GOT3 (cell line): ENCODE results near the gene MS4A14.
"Not testable (repeated sequence)": the region's sequence is repeated elsewhere in the genome, so short reads cannot be mapped to it uniquely, and the experiment has no call there.

ENCODE experiments used
- DNase-seq: peaks from one replicate; lab custom pipeline; 2025; ENCODE audit warnings: mixed read lengths; lab: John Stamatoyannopoulos, UW

MS4A14 gene

DNA sequence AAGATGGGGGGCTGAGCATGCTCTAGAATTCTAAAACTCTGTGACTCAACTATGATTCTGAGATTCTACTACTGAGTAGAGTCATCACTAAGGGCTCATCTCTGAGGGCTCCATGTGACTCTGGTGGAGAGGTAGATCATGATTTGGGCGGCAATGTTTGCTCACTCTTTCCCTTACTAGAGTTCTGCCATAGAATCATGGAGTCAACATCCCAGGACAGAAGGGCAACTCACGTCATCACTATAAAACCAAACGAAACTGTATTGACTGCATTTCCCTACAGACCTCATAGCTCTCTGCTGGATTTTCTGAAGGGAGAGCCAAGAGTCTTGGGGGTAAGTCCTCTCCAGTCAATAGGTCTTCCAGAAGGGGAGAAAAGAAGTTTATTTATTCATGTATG lies at the start of gene MS4A14:
TSS of gene MS4A14 (plus strand) at position 78 of the 400 bp plus-strand sequence. CDS start at position 198, 120 bp downstream.
- DNase-seq = no peak

DNA sequence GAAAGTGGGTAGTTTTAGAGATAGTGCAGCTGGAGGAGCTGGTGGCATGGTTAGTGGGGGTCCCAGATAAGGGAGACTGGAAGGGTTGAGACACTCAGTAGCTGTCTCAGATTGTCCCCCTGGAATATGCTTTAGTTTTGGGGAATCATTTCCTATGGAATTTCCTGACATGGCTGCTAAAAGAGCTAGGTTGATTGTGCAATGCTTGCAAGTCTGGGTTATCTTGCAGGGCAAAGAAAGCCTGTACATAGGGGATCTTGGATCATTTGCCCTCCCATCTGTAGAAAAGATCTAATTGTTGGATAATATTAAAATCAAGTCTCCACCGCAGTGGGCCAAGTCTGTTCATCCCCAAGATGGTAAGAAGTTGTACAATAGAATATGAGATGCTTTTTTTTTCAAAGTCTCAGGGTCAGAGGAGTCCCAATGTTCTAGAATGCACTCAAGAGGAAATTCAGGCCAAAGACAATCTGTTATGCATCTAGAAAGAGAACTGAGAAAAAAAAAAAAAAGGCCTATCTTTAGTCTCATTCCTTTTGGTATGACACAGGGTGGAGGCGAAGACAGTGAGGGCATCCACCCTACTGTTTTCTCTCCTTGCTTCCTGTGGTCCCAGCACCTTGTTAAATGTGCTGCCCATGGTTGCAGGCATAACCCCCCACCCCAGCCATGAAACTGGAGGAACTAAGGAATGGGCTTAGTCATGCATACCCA lies 49.0 kb upstream of the MS4A14 start:
- DNase-seq = no peak

DNA sequence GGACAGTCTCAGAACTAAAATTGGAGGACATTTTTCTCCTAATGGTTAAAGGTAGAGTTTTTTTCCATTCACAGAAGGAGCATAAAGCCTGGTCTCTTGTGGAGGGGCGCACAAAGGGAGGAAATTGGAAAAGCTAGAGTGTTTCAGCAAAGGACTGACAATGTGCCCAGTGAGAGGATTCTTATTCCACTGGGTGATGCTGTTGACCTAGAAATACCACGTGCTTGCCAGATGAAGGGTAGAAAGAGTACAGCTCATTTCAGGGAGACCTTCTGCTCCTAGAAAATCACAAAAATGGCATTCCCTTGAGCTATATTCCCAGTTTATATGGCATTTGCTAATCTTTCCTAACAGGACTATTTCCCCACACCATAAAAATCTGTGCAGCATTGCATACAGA lies 48.1 kb upstream of the MS4A14 start:
- DNase-seq = no peak

DNA sequence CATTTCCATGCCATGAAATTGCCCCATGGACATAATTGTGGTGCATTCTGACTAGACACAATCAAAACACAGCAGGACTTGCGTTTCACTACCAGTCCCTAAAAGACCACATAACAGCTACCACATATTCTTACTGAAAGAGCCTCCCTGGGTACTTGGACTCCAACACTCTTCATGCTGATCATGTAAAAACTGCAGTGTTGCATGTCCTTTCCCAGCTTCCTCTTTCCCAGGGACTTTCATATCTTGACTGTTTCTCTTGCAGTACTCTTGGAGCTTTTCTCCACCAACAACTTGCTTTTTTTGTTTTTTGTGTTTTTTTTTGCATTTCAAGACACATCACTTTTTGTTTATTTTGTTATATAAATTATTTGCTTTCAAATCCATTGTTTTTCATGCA lies 46.3 kb upstream of the MS4A14 start:
- DNase-seq = no peak

GRCh38 chr11:60357771-60358170 lies 38.5 kb upstream of the MS4A14 start:
- no peak for DNase-seq

GRCh38 chr11:60360621-60361020 lies 35.6 kb upstream of the MS4A14 start:
- DNase-seq = no peak

DNA sequence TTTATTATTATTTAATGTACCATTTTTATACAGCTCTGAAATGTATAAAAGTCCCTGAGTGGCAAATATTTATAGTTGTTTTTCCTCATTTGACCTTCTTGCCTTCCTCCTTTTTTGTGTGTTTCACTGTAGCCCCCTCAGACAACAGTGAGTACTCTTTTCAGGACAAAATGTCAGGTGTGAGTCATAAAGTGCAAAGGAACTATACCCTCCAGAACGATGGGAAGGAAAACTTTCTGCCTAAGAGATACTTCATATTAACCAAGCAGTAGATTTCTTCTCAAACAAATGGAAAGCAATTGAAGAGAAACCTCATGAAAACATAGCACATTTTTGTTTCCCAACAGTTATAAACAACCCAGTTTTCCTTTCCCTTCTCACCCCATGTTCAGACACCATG lies 34.0 kb upstream of the MS4A14 start:
- no peak for DNase-seq

GRCh38 chr11:60363542-60364470 lies 32.5 kb upstream of the MS4A14 start:
- DNase-seq = peak; percentile 4

DNA sequence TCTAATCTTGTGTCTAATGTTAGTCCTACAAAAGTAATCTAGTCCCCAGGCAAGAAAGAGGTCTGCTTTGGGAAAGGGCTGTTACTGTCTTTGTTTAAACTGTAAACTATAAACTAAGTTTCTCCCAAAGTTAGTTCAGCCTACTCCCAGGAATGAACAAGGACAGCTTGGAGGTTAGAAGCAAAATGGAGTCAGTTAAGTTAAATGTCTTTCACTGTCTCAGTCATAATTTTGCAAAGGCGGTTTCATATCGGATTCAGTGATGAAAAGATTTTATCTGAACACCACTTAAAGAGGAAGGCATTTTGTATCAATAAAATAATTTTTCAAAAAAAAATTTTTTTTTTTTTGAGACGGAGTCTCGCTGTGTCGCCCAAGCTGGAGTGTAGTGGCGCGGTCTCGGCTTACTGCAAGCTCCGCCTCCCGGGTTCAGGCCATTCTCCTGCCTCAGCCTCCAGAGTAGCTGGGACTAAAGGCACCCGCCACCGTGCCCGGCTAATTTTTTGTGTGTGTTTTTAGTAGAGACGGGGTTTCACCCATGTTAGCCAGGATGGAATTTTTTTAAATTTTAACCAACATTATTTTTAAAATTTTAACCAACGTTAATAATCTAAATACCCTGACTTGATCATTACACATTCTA lies 29.9 kb upstream of the MS4A14 start:
- not testable (repeated sequence) for DNase-seq

DNA sequence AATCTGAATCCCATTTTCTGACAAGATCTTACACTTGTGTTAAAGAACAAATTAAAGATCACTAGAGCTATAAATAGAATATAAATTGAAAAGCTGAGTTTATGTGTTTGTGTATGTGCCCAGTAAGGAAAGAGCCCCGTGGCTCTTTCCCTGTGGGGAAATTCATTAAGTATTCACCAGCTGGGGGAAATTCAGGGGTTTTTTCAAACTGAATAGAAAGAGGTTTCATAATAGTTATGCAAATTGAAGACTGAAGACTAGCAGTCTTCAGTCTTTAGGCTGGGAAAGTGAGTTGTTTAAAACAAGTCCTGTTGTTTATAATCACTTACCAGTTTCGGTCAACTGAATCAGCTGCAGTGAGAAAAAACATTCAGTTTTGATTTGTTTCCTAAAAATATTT lies 29.2 kb upstream of the MS4A14 start:
- DNase-seq = no peak

- no peak for DNase-seq
Observed at GRCh38 chr11:60367896-60368295, 28.4 kb upstream of the MS4A14 start.

DNA sequence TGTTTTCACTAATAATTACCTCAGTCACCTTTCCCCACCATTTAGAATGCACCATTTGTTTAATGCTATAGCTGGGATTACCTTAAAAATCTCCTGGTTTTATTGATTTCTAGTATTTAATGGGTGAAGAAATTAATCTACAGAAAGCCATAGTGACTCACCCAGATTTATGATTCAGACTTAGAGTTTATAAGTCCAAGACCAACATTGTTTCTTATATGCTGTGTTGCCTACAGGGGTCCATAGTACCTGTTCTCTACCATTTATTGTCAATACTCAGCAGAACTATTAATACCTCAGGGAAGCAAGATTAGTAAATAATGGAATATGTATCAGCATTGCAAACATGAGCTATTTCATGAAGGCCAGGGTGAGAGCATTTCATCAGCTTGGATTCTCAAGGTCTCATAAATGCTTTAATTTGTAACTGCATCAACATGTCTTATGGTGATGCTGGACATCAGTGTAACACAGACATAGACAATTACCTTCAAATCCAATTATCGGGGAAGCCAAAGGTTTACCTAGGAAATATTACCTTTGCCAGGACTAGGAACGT lies 25.9 kb upstream of the MS4A14 start:
- DNase-seq = no peak

DNA sequence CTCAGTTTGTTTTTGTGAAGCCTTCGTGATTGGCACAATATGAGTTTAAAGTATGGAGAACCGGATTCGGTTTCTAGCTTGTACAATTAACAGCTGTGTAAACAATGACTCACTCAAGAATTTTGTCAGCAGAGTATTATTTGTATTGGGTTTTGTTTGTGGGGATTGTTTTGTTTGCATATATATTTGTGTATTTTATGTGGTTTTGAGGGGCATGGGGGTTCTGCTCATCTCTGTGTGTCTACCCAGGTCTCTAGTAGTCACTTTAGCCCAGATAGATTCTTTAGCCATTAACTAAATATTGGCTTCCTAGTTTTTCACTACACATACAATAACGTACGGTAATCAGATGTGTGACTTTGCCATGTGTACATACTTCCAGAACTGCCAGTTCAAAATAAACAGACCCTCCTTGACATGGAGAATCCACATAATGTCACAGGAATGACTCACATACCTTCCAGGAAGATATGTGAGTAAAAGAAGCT lies 25.4 kb upstream of the MS4A14 start:
- no peak for DNase-seq

GRCh38 chr11:60371386-60371785 lies 24.9 kb upstream of the MS4A14 start:
- DNase-seq = no peak

GRCh38 chr11:60371854-60372253 lies 24.4 kb upstream of the MS4A14 start:
- DNase-seq = no peak

GRCh38 chr11:60372767-60373166 lies 23.5 kb upstream of the MS4A14 start:
- no peak for DNase-seq

- no peak for DNase-seq
Observed at GRCh38 chr11:60375316-60375715, 20.9 kb upstream of the MS4A14 start.

DNA sequence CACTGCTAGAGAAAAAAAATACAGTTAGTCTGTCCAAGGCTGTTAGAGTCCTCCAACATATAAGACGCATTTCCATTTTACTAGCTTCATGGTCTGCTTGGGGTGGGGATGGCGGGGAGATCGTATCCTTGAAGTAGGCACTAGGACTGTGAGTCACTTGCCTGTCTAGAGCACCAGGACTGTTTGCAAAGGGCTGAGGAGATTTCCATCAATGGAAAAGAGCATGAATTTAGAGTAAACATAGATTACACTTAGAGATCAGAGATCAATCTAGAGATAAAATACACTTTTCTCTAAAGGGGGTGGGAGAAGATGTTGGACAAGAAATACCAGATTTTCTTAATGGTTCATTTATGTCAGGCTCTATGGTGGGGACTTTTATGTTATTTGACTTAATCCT lies 19.7 kb upstream of the MS4A14 start:
- no peak for DNase-seq

GRCh38 chr11:60377401-60378136 lies 18.7 kb upstream of the MS4A14 start:
- no peak for DNase-seq

DNA sequence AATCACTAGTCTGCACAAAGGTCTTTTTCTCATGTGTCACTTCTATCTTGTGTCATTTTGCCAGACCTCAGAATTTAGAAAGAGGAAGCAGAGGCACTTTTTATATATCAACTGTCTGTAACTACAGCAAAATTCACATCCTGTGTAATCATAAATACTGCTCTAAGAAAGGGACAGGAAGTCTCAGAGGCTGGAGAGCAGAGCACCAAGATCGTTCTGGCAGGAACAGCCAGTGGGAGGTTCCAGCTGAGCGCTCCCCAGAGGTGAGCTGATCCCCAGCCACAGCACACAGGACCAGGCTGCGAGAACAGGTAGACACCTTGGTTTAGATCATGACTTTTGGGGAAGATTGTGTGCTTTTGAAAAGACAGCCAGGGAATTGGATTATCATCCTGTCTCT lies 17.9 kb upstream of the MS4A14 start, which contains the start of gene MS4A7:
TSS of gene MS4A7 (plus strand) at position 179 of the 400 bp plus-strand sequence. CDS start 4,610 bp downstream, outside the sequence.
- DNase-seq = no peak

- DNase-seq = no peak
Observed at GRCh38 chr11:60389279-60389910, 6.9 kb upstream of the MS4A14 start.
